HG03342 (cell line): ENCODE data around the gene IFNGR1.
"Not testable (repeated sequence)": the region's sequence is repeated elsewhere in the genome, so short reads cannot be mapped to it uniquely, and the experiment has no call there.

Source experiments
- ATAC-seq: cut with Tn5 transposase; IDR thresholded peaks from one replicate; pipeline ENCODE4 v1.9.1; 2021; ENCODE audit warnings: mild to moderate bottlenecking, moderate library complexity; ENCODE audit not compliant: unreplicated experiment

The IFNGR1 gene

GRCh38 chr6:137218917-137219663 lies at the start of gene IFNGR1:
TSS of gene IFNGR1 (minus strand) at chr6:137219385. CDS start at chr6:137219327, 58 bp downstream.
- ATAC-seq, result peak; percentile 91

- ATAC-seq, result no peak
Measured at GRCh38 chr6:137268911-137269310, 49.7 kb upstream of the IFNGR1 start.

DNA sequence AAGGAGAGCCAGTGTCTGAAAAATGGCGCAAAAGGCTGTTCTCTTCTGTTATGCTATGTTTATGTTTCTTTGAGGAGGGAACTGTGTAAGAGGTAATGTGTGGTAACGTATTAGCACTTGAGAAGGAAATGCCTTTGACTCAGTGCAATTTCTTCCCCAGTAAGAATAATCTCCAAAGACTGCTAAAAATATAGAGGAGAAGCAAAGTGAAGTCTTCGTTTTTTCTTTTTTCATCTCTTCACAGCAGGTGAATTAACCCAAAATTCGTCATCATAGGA lies 47.1 kb upstream of the IFNGR1 start:
- ATAC-seq, result no peak

- ATAC-seq, result no peak
Measured at GRCh38 chr6:137265561-137266308, 46.5 kb upstream of the IFNGR1 start.

DNA sequence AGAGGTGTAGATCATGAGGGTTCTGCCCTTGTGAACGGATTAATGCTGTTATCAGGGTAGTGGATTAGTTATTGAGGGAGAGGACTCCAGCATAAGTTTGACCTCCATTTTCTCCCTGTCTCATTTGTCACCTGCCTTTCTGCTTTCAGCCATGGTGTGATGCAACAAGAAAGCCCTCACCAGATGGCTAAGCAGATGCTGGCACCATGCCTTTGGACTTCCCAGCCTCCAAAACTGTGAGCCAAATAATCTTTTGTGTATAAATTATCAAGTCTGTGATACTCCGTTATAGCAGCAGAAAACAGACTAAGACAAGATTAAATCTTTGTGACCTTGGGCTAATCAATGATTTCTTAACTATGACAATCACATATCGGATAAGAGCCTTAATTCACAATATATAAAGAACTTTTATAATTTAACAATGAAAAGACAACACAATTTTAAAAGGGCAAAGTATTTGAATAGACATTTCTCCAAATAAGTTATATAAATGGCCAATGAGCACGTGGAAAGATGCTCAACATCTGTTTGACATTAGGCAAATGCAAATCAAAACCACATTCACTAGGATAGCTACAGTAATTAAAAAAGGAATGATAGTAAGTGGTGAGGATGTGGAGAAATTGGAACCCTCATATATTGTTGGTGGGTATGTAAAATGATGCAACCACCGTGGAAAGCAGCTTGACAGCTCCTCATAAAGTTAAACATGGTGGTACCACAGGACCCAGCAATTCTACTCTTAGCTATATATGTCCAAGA lies 45.3 kb upstream of the IFNGR1 start:
- ATAC-seq, result no peak

GRCh38 chr6:137261761-137262160 lies 42.6 kb upstream of the IFNGR1 start:
- peak; percentile 69 for ATAC-seq

DNA sequence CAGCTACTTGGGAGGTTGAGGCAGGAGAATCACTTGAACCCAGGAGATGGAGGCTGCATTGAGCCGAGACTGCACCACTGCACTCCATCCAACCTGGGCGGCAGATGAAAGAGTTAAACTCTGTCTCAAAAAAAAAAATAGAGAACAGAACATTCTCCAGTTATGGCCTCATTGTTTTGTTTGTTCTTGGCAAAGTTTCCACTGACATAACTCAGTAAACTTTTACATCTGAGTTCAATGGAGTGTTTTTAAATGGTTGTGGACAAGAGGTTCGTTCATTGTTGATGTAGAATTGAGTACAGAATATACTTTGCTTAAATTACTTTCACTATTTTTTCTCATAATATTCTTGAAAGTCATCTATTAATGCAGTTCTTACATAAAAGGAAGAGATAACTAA lies 42.2 kb upstream of the IFNGR1 start:
- no peak for ATAC-seq

GRCh38 chr6:137260217-137260616 lies 41.0 kb upstream of the IFNGR1 start:
- no peak for ATAC-seq

GRCh38 chr6:137259349-137259748 lies 40.2 kb upstream of the IFNGR1 start:
- ATAC-seq, result no peak

- no peak for ATAC-seq
Measured at GRCh38 chr6:137258170-137258569, 39.0 kb upstream of the IFNGR1 start.

DNA sequence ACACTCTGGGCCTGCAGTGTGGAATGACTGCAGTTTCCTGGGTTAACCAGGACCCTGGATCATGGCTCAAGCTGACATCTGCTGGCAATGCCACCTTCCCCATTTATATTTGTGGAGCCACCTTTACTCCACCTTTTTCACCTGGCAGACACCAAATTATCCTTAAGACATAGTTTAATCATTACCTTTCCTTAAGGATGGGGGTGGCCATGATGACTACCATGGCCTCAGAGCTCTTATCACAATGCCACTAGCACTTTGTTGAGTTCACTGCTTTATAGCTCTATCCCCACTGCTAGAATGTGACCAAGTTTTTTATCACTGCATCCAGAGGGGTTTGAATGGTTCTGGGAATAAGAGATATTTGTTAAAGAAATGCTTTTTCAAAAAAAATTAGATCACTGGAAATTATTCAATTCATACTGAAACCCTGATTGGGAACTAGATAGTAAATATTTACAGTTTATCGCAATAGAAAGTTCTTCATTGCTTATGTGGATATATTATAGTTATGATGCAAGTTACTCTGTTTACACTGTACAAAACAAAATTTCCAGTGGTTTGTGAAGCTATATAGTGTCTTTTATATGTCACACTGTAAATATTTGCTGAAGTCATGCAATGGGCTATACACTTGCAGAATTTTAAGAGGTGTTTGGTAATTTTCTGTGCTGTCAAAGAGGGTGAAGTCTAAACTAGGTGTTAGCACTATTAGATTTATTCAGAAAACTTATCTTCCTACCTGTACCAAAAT lies 37.3 kb upstream of the IFNGR1 start:
- ATAC-seq, result no peak

DNA sequence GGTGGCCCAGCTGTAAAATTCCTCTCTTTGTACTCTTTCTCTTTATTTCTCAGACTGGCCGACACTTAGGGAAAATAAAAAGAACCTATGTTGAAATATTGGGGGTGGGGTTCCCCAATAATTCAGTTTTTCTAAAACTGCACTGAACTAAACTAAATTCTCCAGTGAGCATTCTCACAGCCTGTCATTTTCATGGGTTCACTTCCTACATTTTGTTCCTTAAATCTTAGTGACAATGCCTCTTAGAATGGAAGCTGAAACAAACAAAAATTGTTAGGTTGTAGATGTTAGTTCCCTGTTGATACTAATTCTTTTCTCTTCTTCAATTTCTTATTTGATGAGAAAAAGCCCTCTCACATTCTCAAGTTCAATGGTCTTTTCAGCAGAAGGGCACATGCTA lies 35.8 kb upstream of the IFNGR1 start:
- ATAC-seq, result no peak

GRCh38 chr6:137254430-137254829 lies 35.2 kb upstream of the IFNGR1 start:
- ATAC-seq, result not testable (repeated sequence)

- no peak for ATAC-seq
Measured at GRCh38 chr6:137248702-137249101, 29.5 kb upstream of the IFNGR1 start.

DNA sequence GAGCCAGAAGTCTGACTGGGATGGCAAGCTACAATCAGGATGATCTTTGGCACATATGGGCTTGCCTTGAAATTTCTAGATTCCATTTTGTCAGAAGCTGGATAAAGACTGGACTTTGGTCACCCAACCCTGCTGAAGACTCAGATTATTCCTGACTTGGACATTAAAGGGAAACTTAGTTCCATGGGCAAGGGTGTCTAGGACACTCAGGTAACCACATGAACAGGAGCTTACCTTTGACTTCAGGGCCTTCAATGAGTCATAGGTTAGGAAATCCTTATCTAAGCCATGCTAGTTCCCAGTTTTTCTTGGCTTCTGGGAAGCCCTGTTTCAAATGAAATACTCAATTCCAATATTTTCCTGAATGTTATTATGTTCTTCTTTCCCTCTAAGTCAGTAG lies 28.5 kb upstream of the IFNGR1 start:
- ATAC-seq, result no peak

DNA sequence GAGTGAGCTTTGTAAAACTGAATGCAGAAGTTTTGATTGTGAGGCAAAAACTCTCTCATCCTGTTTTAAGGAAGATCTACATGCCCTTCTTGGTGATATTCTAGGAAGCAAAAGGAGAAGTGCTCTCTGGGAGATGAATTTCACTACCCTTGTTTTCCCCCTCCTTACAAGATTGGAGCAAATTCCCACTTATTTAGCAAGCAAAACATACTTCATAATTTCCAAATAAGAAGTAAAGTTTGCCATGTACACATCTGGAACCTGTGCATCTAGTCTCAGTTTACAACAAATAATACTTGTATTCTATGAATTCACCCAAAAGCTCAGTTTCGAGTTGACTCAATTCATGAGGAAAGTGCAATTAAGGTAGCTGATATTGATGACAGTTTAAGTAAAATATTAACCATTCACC lies 27.6 kb upstream of the IFNGR1 start:
- peak; percentile 46 for ATAC-seq

- ATAC-seq, result no peak
Measured at GRCh38 chr6:137246164-137246563, 27.0 kb upstream of the IFNGR1 start.

DNA sequence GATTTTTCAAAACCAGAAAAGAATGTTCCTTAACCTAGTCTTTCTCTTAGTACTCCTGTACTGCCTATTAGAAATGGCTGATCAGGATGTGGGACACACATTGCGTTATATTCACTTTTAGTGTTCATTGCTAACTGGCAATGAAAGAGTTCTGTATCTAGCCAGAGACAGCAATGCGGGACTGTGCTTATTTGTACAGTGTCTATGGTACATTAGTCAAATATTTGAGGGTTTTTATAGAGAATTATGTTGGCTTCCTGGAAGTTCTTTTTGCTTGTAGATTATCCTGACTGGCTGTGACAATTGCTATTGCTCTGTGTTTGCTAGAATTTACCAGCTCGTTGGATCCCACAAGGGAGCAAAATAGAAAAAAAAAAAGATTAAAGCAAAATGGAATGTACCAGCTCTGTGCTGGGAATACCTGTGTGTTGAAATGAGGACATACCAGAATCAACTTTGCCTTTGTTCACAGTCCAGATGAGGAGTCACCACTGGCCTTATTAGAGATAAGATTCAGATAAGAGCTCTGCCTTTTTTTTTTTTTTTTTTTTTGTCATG lies 22.4 kb upstream of the IFNGR1 start:
- ATAC-seq, result no peak

DNA sequence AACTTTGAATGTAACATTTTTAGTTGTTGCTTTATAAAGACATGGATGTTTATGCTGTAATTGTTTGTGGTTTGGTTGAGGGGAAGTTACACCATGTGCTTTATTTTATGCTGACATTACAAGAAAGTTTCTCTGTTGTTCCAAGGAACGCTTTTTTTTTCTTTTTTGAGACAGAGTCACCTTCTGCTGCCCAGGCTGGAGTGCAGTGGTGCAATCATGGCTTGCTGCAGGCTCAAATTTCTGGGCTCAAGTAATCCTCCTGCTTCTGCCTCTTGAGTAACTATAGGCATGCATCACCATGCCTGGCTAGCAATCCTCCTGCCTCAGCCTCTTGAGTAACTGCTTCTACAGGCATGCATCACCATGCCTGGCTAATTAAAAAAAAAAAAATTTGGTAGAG lies 21.0 kb upstream of the IFNGR1 start:
- no peak for ATAC-seq

DNA sequence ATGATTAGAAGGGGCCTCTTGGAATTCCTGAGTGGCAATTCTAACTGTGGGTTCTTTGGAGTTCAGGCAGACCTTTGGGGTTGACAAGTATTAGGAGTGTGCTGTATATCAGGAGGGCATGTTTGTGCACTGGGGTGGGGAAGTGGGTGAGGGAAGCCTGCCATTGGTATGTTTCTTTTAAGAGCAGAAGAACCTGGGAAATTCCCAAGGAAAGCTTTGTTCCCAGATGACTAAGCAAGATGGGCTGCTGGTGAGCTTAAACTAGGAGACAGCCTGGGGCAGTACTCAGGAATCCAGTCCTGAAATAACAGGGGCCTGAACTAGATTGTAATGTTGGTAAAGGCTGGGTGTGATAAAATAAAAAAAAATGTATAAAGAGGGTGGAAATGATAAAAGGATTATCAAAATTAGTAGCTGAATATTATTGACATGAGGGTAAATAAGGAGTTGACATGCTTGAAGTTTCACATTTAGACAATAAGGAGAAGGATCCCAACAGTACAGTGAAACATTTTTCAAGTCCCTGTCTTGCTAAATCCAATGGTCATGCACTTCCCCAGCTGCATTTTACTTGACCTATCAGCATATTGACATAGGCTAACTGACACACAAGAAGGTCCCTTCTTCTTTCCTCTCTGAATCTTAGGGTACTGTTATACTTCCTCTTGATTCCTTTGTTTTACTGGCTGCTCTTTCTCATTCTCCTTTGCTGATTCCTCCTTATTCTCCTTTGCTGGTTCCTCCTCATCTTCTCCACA lies 18.4 kb upstream of the IFNGR1 start:
- no peak for ATAC-seq
